ENCODE data around the gene EGFL7.
"Not testable (repeated sequence)": the region's sequence is repeated elsewhere in the genome, so short reads cannot be mapped to it uniquely, and the experiment has no call there.

GRCh38 chr9:136632491-136633106 is 30.1 kb upstream of the EGFL7 start:
- TF ChIP-seq CTCF (conservative IDR thresholded peaks at IDR 0.05); ZFX (IDR thresholded peaks at IDR 0.05): not testable (repeated sequence)
